Thoracic aorta (tissue), 2 donors: ENCODE results near the gene ASIP. TPM values are rescaled to one million over a fixed set of nuclear protein-coding genes. Genes with fewer than 3 reads are reported as not detected.

Experiments used
- ATAC-seq: fragments of 150-250 bp; one replicate; pipeline ENCODE4 v1.8.0; 2017; ENCODE audit warnings: low read depth; ENCODE audit not compliant: insufficient number of reproducible peaks, low FRiP score
- DNase-seq: peaks from one replicate; pipeline ENCODE4 v3.0.0-alpha.2; 2020; ENCODE audit warnings: low spot score
- H3K27ac ChIP-seq, 2 donors: fragments of 200-600 bp; sonication (generic); 1 replicate in 1 of 2; 2 replicates in 1 of 2; pipeline ENCODE4 v1.5.1; 2016; ENCODE audit warnings: mild to moderate bottlenecking in 2 of 2, moderate library complexity in 2 of 2
- H3K27me3 ChIP-seq: fragments of 200-600 bp; sonication (generic); replicated peaks from 2 replicates; pipeline ENCODE4 v1.6.0; 2016; ENCODE audit warnings: mild to moderate bottlenecking; ENCODE audit not compliant: insufficient read depth
- H3K36me3 ChIP-seq: fragments of 200-600 bp; sonication (generic); one replicate; pipeline ENCODE4 v1.5.1; 2016
- H3K4me1 ChIP-seq, 2 donors: fragments of 200-600 bp; sonication (generic); 1 replicate in 1 of 2; 2 replicates in 1 of 2; pipeline versions ENCODE4 v1.5.1 to v1.6.0; 2016; ENCODE audit warnings: low read depth in 2 of 2, mild to moderate bottlenecking in 1 of 2; ENCODE audit not compliant: control insufficient read depth in 1 of 2
- H3K4me3 ChIP-seq: fragments of 200-600 bp; sonication (generic); 2 replicates; pipeline ENCODE4 v1.5.1; 2016; ENCODE audit warnings: mild to moderate bottlenecking
- H3K9me3 ChIP-seq: fragments of 200-600 bp; sonication (generic); 2 replicates; pipeline ENCODE4 v1.5.1; 2016
- total RNA-seq, 2 donors: library from RNA; depleted of rRNA; stranded (reverse); fragments of >200 nt; gene quantifications; one replicate each; pipeline versions ENCODE4 v1.1.0 to v1.2.3, GENCODE V29; 2016
- TF ChIP-seq, protein P1 (sequence below): fragments of 200-600 bp; sonication (generic); IDR thresholded peaks from one replicate; pipeline ENCODE4 v1.5.1; 2019; ENCODE audit warnings: antibody characterized with exemption

Gene ASIP
- total RNA-seq, 2 donors from 2014 or later: not detected

DNA sequence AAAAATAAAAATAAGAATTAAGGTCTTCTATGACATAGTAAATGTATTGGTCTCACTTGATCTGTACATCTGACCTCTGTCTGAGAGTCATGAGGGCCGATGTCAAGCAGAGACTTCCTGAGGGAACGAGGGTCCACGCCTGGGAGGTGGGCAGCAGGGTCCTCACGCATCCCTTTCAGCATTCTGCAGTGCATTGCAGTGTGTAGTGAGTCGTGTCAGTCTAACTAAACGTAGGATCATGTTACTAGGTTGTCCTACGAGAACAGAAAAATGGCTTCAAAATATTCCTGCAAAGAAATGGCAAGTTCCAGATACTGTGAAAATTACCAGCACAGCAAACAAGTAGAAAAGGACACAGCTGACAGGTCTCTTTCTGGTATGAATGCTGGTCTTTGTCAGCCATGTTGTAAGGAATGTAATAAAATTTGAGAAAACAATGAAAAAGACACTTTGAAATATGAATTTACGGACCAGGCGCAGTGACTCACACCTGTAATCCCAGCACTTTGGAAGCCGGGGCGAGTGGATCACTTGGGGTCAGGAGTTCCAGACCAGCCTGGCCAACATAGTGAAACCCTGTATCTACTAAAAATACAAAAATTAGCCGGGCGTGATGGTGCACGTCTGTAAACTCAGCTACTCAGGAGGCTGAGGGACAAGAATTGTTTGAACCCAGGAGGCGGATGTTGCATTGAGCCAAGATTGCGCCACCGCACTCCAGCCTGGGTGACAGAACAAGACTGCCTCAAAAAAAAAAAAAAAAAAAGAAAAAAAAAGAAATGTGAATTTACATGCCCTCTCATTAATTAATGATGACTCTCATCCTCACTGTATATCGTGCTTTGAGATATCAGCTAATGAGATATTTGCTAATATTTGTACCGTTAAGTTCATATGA is 64.4 kb downstream of the ASIP start:
- ATAC-seq (no peak), DNase-seq (no peak)
- Histone ChIP-seq H3K36me3 (no peaks in the 10 kb centered on the region), H3K4me1 (peaks cover 3 to 17% of the 10 kb centered on the region in 2 donors), H3K9me3 (no peaks in the 10 kb centered on the region), H3K4me3 (no peak overlapping the region), H3K27ac (no peak overlapping the region), H3K27me3 (no peaks in the 10 kb centered on the region)
- TF ChIP-seq, protein P1, sequence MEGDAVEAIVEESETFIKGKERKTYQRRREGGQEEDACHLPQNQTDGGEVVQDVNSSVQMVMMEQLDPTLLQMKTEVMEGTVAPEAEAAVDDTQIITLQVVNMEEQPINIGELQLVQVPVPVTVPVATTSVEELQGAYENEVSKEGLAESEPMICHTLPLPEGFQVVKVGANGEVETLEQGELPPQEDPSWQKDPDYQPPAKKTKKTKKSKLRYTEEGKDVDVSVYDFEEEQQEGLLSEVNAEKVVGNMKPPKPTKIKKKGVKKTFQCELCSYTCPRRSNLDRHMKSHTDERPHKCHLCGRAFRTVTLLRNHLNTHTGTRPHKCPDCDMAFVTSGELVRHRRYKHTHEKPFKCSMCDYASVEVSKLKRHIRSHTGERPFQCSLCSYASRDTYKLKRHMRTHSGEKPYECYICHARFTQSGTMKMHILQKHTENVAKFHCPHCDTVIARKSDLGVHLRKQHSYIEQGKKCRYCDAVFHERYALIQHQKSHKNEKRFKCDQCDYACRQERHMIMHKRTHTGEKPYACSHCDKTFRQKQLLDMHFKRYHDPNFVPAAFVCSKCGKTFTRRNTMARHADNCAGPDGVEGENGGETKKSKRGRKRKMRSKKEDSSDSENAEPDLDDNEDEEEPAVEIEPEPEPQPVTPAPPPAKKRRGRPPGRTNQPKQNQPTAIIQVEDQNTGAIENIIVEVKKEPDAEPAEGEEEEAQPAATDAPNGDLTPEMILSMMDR: no peak

DNA sequence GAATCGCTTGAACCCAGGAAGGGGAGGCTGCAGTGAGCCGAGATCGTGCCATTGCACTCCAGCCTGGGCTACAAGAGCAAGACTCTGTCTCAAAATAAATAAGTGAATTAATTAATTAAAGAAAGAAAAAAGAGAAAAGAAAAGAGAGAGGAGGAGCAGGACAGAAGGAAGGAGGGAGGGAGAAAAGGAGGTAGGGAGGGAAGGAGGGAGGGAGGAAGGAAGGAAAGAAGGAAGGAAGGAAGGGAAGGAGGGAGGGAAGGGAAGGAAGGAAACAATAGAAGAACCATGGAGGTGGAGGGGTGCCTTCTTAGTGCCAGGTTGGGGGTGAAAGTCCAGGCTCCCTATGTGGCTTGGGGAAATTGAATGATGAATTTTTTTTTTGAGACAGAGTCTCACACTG is 68.5 kb downstream of the ASIP start:
- ATAC-seq (no peak), DNase-seq (no peak)
- no peak overlapping the region for H3K27ac ChIP-seq
- H3K36me3 ChIP-seq: no peaks in the 10 kb centered on the region
- peaks cover 7 to 21% of the 10 kb centered on the region in 2 donors for H3K4me1 ChIP-seq
- no peaks in the 10 kb centered on the region for H3K27me3 ChIP-seq
- H3K9me3 ChIP-seq: no peaks in the 10 kb centered on the region
- TF ChIP-seq, protein P1: no peak
- no peak overlapping the region for H3K4me3 ChIP-seq

DNA sequence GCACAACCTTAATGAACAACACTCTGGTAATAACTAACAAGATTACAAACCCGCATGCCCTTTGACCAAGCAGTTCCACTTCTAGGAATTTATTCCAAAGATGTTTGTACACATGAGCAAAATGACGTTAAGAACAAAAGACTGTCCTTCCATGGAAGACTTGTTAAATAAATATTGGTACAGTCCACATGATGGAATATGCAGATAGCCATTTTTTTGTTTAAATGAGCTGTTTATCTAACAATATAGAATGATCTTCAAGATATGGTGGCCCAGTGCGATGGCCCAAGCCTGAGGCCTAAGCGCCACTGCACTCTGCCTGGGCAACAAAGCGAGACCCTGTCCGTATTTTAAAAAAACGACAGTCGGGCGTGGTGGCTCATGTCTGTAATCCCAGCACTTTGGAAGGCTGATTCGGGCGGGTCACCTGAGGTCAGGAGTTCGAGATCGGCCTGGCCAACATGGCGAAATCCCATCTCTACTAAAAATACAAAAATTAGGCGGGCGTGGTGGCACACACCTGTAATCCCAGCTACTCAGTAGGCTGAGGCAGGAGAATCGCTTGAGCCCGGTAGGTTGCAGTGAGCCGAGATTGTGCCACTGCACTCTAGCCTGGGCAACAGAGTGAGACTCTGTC is 69.4 kb downstream of the ASIP start:
- no peak for DNase-seq
- no peaks in the 10 kb centered on the region for H3K36me3 ChIP-seq
- ATAC-seq: no peak
- H3K27ac ChIP-seq: no peak overlapping the region
- no peaks in the 10 kb centered on the region for H3K27me3 ChIP-seq
- TF ChIP-seq, protein P1: no peak
- no peak overlapping the region for H3K4me3 ChIP-seq
- H3K9me3 ChIP-seq: no peaks in the 10 kb centered on the region
- H3K4me1 ChIP-seq: peaks cover 7 to 21% of the 10 kb centered on the region in 2 donors

- H3K27ac ChIP-seq: no peak overlapping the region
- DNase-seq (no peak), ATAC-seq (no peak)
- H3K9me3 ChIP-seq: no peaks in the 10 kb centered on the region
- TF ChIP-seq, protein P1: no peak
- no peaks in the 10 kb centered on the region for H3K36me3 ChIP-seq
- no peaks in the 10 kb centered on the region for H3K27me3 ChIP-seq
- peak overlapping the region; percentile 34 for H3K4me3 ChIP-seq
- H3K4me1 ChIP-seq: peaks cover 7 to 21% of the 10 kb centered on the region in 2 donors
Observed at GRCh38 chr20:34311118-34312023, 70.1 kb downstream of the ASIP start.
